GM21360 (cell line): ENCODE measurements around the gene DALRD3.

Source experiments
- ATAC-seq: cut with Tn5 transposase; IDR thresholded peaks from one replicate; pipeline ENCODE4 v1.9.1; 2021; ENCODE audit warnings: mild to moderate bottlenecking, moderate library complexity; ENCODE audit not compliant: unreplicated experiment

The DALRD3 gene

DNA sequence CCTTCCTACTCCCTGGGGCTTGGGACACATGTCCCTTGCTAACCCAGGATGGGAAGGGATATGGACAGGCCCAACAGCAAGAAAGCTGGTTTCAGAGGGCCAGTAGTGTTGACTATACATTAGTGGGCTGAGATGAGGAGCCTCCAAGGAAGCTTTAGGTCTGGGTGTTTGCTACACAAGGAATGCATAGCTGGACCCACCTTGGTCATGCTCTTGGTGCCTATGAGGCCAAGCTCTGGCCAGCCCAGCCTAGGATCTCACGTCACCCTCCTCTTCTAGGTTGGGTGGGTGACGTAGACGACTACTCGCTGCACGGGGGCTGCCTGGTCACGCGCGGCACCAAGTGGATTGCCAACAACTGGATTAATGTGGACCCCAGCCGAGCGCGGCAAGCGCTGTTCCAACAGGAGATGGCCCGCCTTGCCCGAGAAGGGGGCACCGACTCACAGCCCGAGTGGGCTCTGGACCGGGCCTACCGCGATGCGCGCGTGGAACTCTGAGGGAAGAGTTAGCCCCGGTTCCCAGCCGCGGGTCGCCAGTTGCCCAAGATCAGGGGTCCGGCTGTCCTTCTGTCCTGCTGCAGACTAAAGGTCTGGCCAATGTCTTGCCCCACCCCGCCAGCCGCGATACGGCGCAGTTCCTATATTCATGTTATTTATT is 11.8 kb downstream of the DALRD3 start:
- ATAC-seq = no peak

GRCh38 chr3:49005998-49006397 is 12.4 kb downstream of the DALRD3 start:
- no peak for ATAC-seq

DNA sequence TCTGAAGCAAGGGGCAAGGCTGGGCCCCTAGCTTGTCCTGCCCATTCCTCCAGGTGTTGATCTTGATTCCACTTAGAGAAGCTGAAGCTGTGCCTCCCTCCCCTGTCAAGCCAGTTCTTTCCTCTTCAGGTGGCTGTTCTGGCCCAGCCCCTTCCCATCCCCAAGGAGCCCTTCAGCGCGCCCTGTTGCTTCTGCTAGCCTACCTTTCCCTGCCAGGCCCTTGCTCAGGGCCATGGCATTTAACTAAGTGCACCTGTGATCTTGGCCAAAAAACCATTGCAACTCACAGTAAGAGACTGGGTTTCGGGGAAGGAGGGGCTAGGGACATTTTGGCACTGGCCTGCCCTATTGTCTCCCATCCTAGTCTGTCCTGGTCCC is 13.1 kb downstream of the DALRD3 start:
- ATAC-seq = no peak

DNA sequence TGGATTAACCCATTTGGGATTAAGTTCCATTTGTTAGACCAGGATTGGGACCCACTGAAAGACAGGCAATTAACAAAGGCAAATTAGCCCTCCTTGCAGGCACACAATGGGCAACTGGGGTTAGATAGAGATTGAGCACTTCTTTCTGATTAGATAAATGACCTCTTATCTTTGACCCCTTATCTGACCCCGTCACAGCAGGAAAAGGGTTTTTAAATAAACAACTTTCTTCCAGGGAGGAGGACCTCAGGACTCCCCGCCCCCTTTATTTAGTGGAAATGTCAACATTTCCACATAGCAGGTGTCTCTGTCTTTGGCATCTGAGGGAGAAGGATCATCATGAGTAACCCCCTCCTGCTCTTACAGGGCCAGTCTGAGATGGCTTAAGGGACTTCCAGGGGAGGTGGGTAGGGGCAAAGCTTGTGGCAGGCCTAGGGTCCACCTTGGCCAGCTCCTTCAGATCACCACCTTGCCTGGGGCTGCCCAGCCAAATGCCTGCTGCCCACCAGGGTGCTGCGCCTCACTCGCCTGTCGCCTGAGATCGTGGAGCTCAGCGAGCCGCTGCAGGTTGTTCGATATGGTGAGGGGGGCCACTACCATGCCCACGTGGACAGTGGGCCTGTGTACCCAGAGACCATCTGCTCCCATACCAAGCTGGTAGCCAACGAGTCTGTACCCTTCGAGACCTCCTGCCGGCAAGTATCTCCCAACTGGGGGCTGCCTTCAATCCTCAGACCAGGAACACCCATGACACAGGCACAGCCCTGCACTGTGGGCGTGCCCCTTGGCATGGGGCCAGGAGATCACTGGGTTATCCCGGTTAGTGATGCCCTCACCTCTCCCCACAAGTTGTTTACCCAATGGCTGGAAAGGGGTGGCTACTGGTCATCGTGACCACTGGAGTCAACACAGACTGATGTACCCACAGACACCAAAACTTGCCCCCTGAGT is 13.8 kb downstream of the DALRD3 start:
- ATAC-seq = no peak

DNA sequence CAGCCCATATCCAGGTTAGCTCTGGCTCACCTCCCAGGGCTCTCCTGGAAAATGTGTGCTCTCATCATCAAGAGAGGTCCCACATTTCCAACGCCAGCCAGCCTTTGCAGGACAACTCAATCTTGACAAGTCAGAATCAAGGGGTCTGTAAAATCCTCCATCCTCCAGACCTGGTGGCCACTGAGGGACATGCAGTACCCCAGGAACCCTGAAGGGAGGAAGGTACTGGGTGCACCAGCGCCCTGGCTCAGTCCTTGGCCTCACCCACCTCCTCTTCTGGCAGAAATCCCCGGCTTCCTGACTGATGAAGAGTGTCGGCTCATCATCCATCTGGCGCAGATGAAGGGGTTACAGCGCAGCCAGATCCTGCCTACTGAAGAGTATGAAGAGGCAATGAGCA is 17.2 kb downstream of the DALRD3 start:
- no peak for ATAC-seq

- no peak for ATAC-seq
These were observed 19.1 kb downstream of the DALRD3 start for GRCh38 chr3:48999085-48999858.

DNA sequence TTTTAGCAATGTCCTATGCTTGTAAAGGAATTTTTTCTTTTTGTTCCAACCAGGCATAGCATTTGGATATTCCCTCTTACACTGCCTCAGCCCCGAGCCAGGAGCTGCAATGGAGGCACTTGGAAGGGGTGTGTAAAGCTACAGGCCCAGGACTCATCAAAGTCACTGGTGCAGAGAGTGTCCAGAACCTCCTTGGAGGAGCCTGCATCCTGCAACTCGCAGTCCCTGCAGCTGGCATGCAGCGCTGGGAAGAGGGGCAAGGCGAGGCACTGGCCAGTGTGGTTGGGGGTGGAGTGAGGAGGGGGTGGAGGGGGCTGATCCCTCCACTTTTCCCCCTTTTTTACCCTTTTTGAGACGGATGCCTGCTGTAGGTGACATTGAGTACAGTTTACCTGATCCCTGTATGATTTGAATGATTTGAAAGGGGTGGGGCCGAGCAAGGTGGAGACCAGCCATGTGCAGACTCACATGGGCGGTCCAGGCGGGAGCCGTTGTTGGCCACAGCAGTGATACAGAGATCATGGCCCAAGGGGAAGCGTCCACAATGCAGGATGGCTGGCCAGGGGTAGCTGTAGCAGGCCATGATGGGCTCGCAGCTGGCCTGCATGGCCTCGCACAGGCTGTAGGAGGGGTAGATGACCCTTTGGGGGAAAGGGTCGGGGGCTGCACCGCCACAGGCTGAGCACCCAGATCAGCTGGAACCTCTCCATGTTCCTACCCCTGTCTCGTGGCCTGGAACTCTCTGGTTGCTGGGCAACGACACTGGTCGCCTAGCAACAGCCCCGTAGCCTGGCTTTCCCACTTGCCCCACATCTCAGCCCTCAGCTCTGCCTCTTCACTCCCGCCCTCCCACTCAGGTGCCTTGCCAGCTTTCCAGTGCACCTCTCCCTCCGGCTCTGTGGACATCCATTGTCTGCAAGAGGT is 20.4 kb downstream of the DALRD3 start:
- ATAC-seq = no peak

GRCh38 chr3:48997102-48997635 is 21.2 kb downstream of the DALRD3 start:
- no peak for ATAC-seq

GRCh38 chr3:48996640-48997039 is 21.7 kb downstream of the DALRD3 start:
- no peak for ATAC-seq

- no peak for ATAC-seq
These were observed 24.5 kb downstream of the DALRD3 start for GRCh38 chr3:48993834-48994233.

GRCh38 chr3:48991851-48992545 is 26.4 kb downstream of the DALRD3 start:
- no peak for ATAC-seq

- no peak for ATAC-seq
These were observed 27.5 kb downstream of the DALRD3 start for GRCh38 chr3:48990636-48991469.

- ATAC-seq = peak; percentile 49
These were observed 28.4 kb downstream of the DALRD3 start, which contains the start of gene P4HTM for GRCh38 chr3:48989796-48990635. Gene P4HTM, plus strand, starts transcription at chr3:48990241. Its CDS starts 16 bp downstream, at chr3:48990257.

- ATAC-seq = no peak
These were observed 29.1 kb downstream of the DALRD3 start for GRCh38 chr3:48989126-48989795.

- no peak for ATAC-seq
These were observed 32.5 kb downstream of the DALRD3 start for GRCh38 chr3:48985831-48986376.

DNA sequence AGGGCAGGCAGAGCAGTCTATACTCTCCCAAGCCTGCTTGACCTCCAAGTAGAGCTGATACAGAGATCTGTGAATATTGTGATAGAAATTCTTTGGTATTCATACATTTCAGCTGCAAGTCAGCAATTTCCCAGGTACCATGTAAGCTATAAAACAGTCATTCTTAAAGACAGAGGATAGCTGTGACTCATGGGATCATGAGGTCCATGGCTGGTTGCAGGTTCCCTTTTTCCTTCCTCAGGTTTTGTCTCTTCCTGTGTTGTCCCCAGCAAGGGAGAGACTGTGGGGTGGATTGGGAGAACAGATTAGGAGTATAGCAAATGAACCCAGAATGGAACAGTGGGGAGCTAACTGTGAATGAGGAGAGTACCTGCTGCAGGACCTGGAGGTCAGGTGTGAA is 33.7 kb downstream of the DALRD3 start:
- no peak for ATAC-seq

DNA sequence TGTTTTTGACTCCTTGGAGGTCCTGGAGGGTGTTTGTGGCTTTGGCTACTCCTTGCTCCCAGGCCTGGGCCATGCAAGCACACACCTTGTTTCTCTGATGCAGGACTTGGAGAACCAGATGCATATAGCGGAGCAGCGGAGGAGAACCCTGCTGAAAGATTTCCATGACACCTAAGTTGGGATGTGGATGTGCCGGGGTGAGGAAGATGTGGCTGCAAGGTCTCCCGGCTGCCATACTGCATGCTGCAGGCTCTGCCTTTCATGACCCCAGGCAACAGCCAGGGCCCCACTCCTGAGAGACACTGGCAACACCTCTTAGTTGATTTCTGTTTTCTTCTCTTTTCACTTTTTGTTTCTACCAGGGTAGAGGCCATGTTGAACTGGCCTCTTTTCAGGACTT is 35.3 kb downstream of the DALRD3 start:
- no peak for ATAC-seq
